Neural cell (in vitro differentiated cells): ENCODE data around the gene SPI1. TPM values are rescaled to one million over a fixed set of nuclear protein-coding genes. Genes with fewer than 3 reads are reported as not detected.

ENCODE experiments used
- H2AFZ ChIP-seq: fragments of 200-600, 300-800 bp; sonication (generic), shearing (Covaris generic); 2 replicates; pipeline ENCODE4 v1.6.0; 2014; ENCODE audit warnings: low read depth, mild to moderate bottlenecking, antibody characterized with exemption, low read length, moderate library complexity
- H3F3A ChIP-seq: fragments of 200-600 bp; shearing (Covaris generic); 2 replicates; pipeline ENCODE4 v1.6.1; 2016; ENCODE audit warnings: mild to moderate bottlenecking, moderate library complexity, mixed read lengths, antibody characterized with exemption, low read length; ENCODE audit not compliant: insufficient read depth, poor library complexity, severe bottlenecking
- H3K27ac ChIP-seq: fragments of 200-600, 300-800 bp; sonication (generic), shearing (Covaris generic); 2 replicates; pipeline ENCODE4 v1.5.1; 2014; ENCODE audit warnings: mild to moderate bottlenecking, low read length, moderate library complexity
- H3K27me3 ChIP-seq: fragments of 300-800, 200-600 bp; sonication (generic), shearing (Covaris generic); 2 replicates; pipeline ENCODE4 v1.6.0; 2014; ENCODE audit warnings: mild to moderate bottlenecking, low read depth, low read length, moderate library complexity; ENCODE audit not compliant: insufficient read depth
- H3K36me3 ChIP-seq: fragments of 300-800, 200-600 bp; sonication (generic), shearing (Covaris generic); 2 replicates; pipeline ENCODE4 v1.5.1; 2014; ENCODE audit warnings: mild to moderate bottlenecking, antibody characterized with exemption, low read length, moderate library complexity; ENCODE audit not compliant: insufficient read depth
- H3K4me2 ChIP-seq: fragments of 300-800, 200-600 bp; sonication (generic), shearing (Covaris generic); 2 replicates; pipeline ENCODE4 v1.6.0; 2014; ENCODE audit warnings: mild to moderate bottlenecking, low read length
- H3K4me3 ChIP-seq: fragments of 300-800, 200-600 bp; sonication (generic), shearing (Covaris generic); 2 replicates; pipeline ENCODE4 v1.5.1; 2014; ENCODE audit warnings: mild to moderate bottlenecking, low read length, moderate library complexity
- H3K79me2 ChIP-seq: fragments of 200-600 bp; shearing (Covaris generic); replicated peaks from 2 replicates; pipeline ENCODE4 v1.6.0; 2014; ENCODE audit warnings: mild to moderate bottlenecking, low read length, moderate library complexity; ENCODE audit not compliant: insufficient read depth
- H3K9ac ChIP-seq: fragments of 300-800, 200-600 bp; sonication (generic), shearing (Covaris generic); 2 replicates; pipeline ENCODE4 v1.6.1; 2016; ENCODE audit warnings: mild to moderate bottlenecking, low read length, mixed read lengths
- H3K9me2 ChIP-seq: fragments of 200-600 bp; shearing (Covaris generic); 2 replicates; pipeline ENCODE4 v1.6.1; 2016; ENCODE audit warnings: mild to moderate bottlenecking, low read length, mixed read lengths; ENCODE audit not compliant: insufficient read depth
- H3K9me3 ChIP-seq: fragments of 200-600, 300-800 bp; sonication (generic), shearing (Covaris generic); 2 replicates; pipeline ENCODE4 v1.6.1; 2016; ENCODE audit warnings: mild to moderate bottlenecking, mixed run types, low read length, moderate library complexity, mixed read lengths
- H4K20me1 ChIP-seq: fragments of 200-600 bp; shearing (Covaris generic); 2 replicates; pipeline ENCODE4 v1.6.1; 2016; ENCODE audit warnings: mild to moderate bottlenecking, mixed run types; ENCODE audit not compliant: insufficient read depth
- CTCF ChIP-seq: fragments of 450-650 bp; IDR thresholded peaks from 2 replicates; pipeline ENCODE4 v1.5.1; 2014; ENCODE audit warnings: antibody characterized with exemption, mild to moderate bottlenecking, moderate library complexity; ENCODE audit not compliant: poor library complexity, severe bottlenecking
- EZH2 ChIP-seq: fragments of 200-600, 300-800 bp; shearing (Covaris generic), sonication (generic); IDR thresholded peaks from 2 replicates; pipeline ENCODE4 v1.6.1; 2014; ENCODE audit warnings: antibody characterized with exemption, low read length, borderline replicate concordance, mild to moderate bottlenecking; ENCODE audit not compliant: insufficient read depth, poor library complexity, severe bottlenecking
- MXI1 ChIP-seq: fragments of 450-650 bp; conservative IDR thresholded peaks from 2 replicates; pipeline ENCODE4 v1.6.1; 2014; ENCODE audit warnings: antibody characterized with exemption, mild to moderate bottlenecking; ENCODE audit not compliant: poor library complexity, severe bottlenecking
- RAD21 ChIP-seq: fragments of 450-650 bp; conservative IDR thresholded peaks from 2 replicates; pipeline ENCODE4 v1.6.1; 2014; ENCODE audit warnings: antibody characterized with exemption, mild to moderate bottlenecking, moderate library complexity
- REST ChIP-seq: IDR thresholded peaks from 2 replicates; pipeline ENCODE4 v1.6.1; 2012; ENCODE audit warnings: borderline replicate concordance
- TAF1 ChIP-seq: IDR thresholded peaks from 2 replicates; pipeline ENCODE4 v1.6.1; 2012; ENCODE audit warnings: low read depth
- polyA plus RNA-seq: library from polyadenylated mRNA; depleted of rRNA; stranded (reverse); fragments of >200 nt; gene quantifications from 2 replicates; pipeline ENCODE4 v1.2.3, GENCODE V29; 2014

SPI1 gene
- polyA plus RNA-seq, 1 donor from 2014 or later: not detected

GRCh38 chr11:47359162-47359561 lies 19.2 kb downstream of the SPI1 start:
- Histone ChIP-seq H3F3A (no peaks in the 10 kb centered on the region), H3K4me3 (no peak overlapping the region), H4K20me1 (no peaks in the 10 kb centered on the region), H3K27ac (no peak overlapping the region), H3K9me3 (no peaks in the 10 kb centered on the region), H3K27me3 (no peaks in the 10 kb centered on the region), H3K9me2 (no peaks in the 10 kb centered on the region), H3K36me3 (no peaks in the 10 kb centered on the region), H3K9ac (no peak overlapping the region), H2AFZ (no peak overlapping the region), H3K4me2 (no peak overlapping the region), H3K79me2 (no peaks in the 10 kb centered on the region)
- TF ChIP-seq EZH2: no peak
- TF ChIP-seq RAD21: no peak
- TF ChIP-seq TAF1: no peak
- TF ChIP-seq REST: no peak
- TF ChIP-seq CTCF: no peak

GRCh38 chr11:47358731-47359051 lies 19.7 kb downstream of the SPI1 start:
- TF ChIP-seq MXI1 (no peak), REST (no peak)
- Histone ChIP-seq H3K4me2 (no peak overlapping the region), H3K79me2 (no peaks in the 10 kb centered on the region), H4K20me1 (no peaks in the 10 kb centered on the region), H3F3A (no peaks in the 10 kb centered on the region), H3K27me3 (no peaks in the 10 kb centered on the region), H3K9me3 (no peaks in the 10 kb centered on the region), H2AFZ (no peak overlapping the region), H3K36me3 (no peaks in the 10 kb centered on the region), H3K9ac (no peak overlapping the region), H3K4me3 (no peak overlapping the region), H3K9me2 (no peaks in the 10 kb centered on the region), H3K27ac (no peak overlapping the region)
